HepG2 (cell line): ENCODE results near the gene MEG3.

ENCODE experiments used
- CTCF ChIP-seq: sonication (generic); formaldehyde crosslinking; IDR thresholded peaks from 2 replicates; pipeline ENCODE4 v1.5.0; 2020; ENCODE audit warnings: mild to moderate bottlenecking, missing genetic modification reagents, moderate library complexity
- IRX3 ChIP-seq: sonication (generic); formaldehyde crosslinking; IDR thresholded peaks from 2 replicates; pipeline ENCODE4 v1.8.1; 2023; ENCODE audit warnings: mild to moderate bottlenecking, low read depth, missing genetic modification reagents, borderline replicate concordance
- LCORL ChIP-seq, 2 experiments: fragments of 450-650 bp in 1 of 2; sonication (generic) in 1 of 2; formaldehyde crosslinking in 1 of 2; IDR thresholded peaks; 2 replicates each; pipeline versions ENCODE4 v1.5.0 to v1.6.1; 2017 to 2020; ENCODE audit warnings: antibody characterized with exemption in 1 of 2, missing genetic modification reagents in 1 of 2

GRCh38 chr14:100846309-100846859 lies 20.5 kb downstream of the MEG3 start:
- TF ChIP-seq LCORL (IDR thresholded peaks at IDR 0.05): no peak
- no peak for TF ChIP-seq LCORL (CRISPR knock-in tag; IDR thresholded peaks at IDR 0.05)
- no peak for TF ChIP-seq IRX3
- no peak for TF ChIP-seq CTCF (CRISPR knock-in tag)
